ENCODE data around the gene CHAC1. TPM values are rescaled to one million over a fixed set of nuclear protein-coding genes. Genes with fewer than 3 reads are reported as not detected.
A peak's percentile ranks its signal among the peaks of the same experiment; 100 is the strongest.

Gene CHAC1
- total and polyA plus RNA-seq, 8 donors, result 1.3 to 61.6 (median 5.0) TPM

GRCh38 chr15:40906991-40907802 lies 46.1 kb upstream of the CHAC1 start:
- H3K9me3 ChIP-seq, result no peaks in the 10 kb centered on the region
- WGBS, 5 donors, result 11 to 18% (median 15%) methylated on average over 17 to 22 of the region's 22 CpGs
- peaks cover 16 to 25% (median 20%) of the 10 kb centered on the region in 4 donors for H3K36me3 ChIP-seq
- peaks cover 25 to 89% (median 54%) of the 10 kb centered on the region in 4 donors for H3K4me1 ChIP-seq
- intact Hi-C loops (cut with DNase I; ENCODE audit: low total_unique reads), result loop anchor here (5.0 kb wide), 1 partner anchor 115 kb away; no protein-coding TSS in a partner anchor
- DNase-seq, result peak; percentile 74 to 89
- TF ChIP-seq POLR2AphosphoS5 (IDR thresholded peaks at IDR 0.05) (peak in 1 of 3 donors; percentile 5), CTCF (IDR thresholded peaks at IDR 0.05) (no peak), EP300 (IDR thresholded peaks at IDR 0.05) (no peak), POLR2A (IDR thresholded peaks at IDR 0.05) (no peak)
- no peaks in the 10 kb centered on the region for H3K27me3 ChIP-seq
- peak overlapping the region; percentile 88 to 97 (median 91) for H3K27ac ChIP-seq
- peak overlapping the region; percentile 36 to 52 (median 40) for H3K4me3 ChIP-seq

- H3K27me3 ChIP-seq, result no peaks in the 10 kb centered on the region
- peak overlapping the region; percentile 88 to 97 (median 91) for H3K27ac ChIP-seq
- peak in 1 of 2 donors; percentile 11 for DNase-seq
- intact Hi-C loops (cut with DNase I; ENCODE audit: low total_unique reads), result loop anchor here (5.0 kb wide), 1 partner anchor 114 kb away; no protein-coding TSS in a partner anchor
- no peaks in the 10 kb centered on the region for H3K9me3 ChIP-seq
- H3K36me3 ChIP-seq, result peaks cover 7 to 16% (median 11%) of the 10 kb centered on the region in 4 donors
- WGBS, 5 donors, result 61 to 77% (median 67%) methylated on average over 6 to 7 of the region's 7 CpGs
- no peak overlapping the region for H3K4me3 ChIP-seq
- H3K4me1 ChIP-seq, result peaks cover 25 to 80% (median 52%) of the 10 kb centered on the region in 4 donors
- TF ChIP-seq EP300 (IDR thresholded peaks at IDR 0.05) (no peak), POLR2A (IDR thresholded peaks at IDR 0.05) (no peak), POLR2AphosphoS5 (IDR thresholded peaks at IDR 0.05) (no peak), CTCF (IDR thresholded peaks at IDR 0.05) (no peak)
Observed at GRCh38 chr15:40908095-40908494, 45.2 kb upstream of the CHAC1 start.

GRCh38 chr15:40909662-40910630 lies 43.3 kb upstream of the CHAC1 start:
- Histone ChIP-seq H3K9me3 (no peaks in the 10 kb centered on the region), H3K4me3 (no peak overlapping the region), H3K27ac (no peak overlapping the region), H3K36me3 (peaks cover 0 to under 1% (median 0%) of the 10 kb centered on the region in 4 donors), H3K27me3 (no peaks in the 10 kb centered on the region), H3K4me1 (peaks cover 25 to 62% (median 35%) of the 10 kb centered on the region in 4 donors)
- DNase-seq, result peak in 1 of 2 donors; percentile 34
- WGBS, 5 donors, result 64 to 80% (median 75%) methylated on average over 16 to 17 of the region's 17 CpGs
- intact Hi-C loops (cut with DNase I; ENCODE audit: low total_unique reads), result loop anchor here (5.0 kb wide), 1 partner anchor 112 kb away; no protein-coding TSS in a partner anchor
- no peak for TF ChIP-seq POLR2AphosphoS5 (IDR thresholded peaks at IDR 0.05)
- TF ChIP-seq EP300 (IDR thresholded peaks at IDR 0.05), result no peak

- TF ChIP-seq EP300 (IDR thresholded peaks at IDR 0.05) (no peak), CTCF (IDR thresholded peaks at IDR 0.05) (no peak), POLR2A (IDR thresholded peaks at IDR 0.05) (no peak)
- Histone ChIP-seq H3K36me3 (no peaks in the 10 kb centered on the region), H3K4me1 (peaks cover 18 to 50% (median 25%) of the 10 kb centered on the region in 4 donors), H3K9me3 (no peaks in the 10 kb centered on the region), H3K27me3 (no peaks in the 10 kb centered on the region), H3K27ac (peak overlapping the region in 1 of 5 donors; percentile 22), H3K4me3 (no peak overlapping the region)
- intact Hi-C loops (cut with DNase I; ENCODE audit: low total_unique reads), result no loop called here
- 51 to 62% (median 58%) methylated on average over 6 to 7 of the region's 7 CpGs for WGBS, 5 donors
- peak in 1 of 2 donors; percentile 79 for DNase-seq
Observed at GRCh38 chr15:40911141-40911540, 42.1 kb upstream of the CHAC1 start.
